Measurements from ENCODE around the gene TRAF7.

The TRAF7 gene

DNA sequence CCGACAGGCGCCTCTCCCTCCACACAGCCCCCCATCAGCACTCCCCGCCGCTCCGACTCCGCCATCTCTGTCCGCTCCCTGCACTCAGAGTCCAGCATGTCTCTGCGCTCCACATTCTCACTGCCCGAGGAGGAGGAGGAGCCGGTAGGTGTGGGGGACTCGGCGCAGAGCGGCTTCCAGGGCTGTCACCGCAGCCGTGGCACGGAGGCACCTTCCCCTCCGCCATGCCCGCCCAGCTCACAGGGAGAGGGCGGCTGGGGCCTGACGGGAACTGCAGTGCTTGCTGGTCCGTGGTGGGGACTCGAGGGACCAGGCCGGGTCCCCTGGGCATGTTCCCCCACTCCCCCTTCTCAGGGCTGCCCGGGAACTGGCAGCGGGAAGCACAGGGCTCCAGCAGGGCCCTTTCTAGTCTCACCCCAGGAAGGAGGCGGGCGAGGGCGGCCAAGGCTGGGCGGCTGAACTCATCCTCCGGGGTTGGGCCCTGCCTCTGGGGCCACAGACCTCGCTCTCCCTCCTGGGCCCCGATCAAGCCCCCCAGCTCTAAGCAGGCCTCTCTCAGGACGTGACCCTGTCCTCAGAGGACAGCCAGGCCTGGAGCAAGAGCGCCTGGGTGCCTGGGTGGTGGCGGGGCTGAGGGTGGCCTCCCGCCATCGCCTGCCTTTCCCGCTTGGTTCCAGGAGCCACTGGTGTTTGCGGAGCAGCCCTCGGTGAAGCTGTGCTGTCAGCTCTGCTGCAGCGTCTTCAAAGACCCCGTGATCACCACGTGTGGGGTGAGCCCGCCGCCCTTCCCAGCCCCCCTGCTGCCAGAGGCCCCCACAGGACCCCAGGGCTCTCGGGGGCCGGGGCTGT, 15.2 kb downstream of the TRAF7 start:
- H3K4me3 ChIP-seq (ENCODE audit: low read length), result no peak overlapping the region
- no peak for DNase-seq
- H3K9me3 ChIP-seq (replicated peaks; ENCODE audit: insufficient read depth, low read length), result no peaks in the 10 kb centered on the region
- H3K27me3 ChIP-seq (replicated peaks; ENCODE audit: insufficient read depth, low read length), result no peaks in the 10 kb centered on the region
- H3K4me2 ChIP-seq (ENCODE audit: low read depth, low read length), result no peak overlapping the region
- H3K9ac ChIP-seq (ENCODE audit: low read length), result no peak overlapping the region
- H3K4me1 ChIP-seq (ENCODE audit: low read length), result no peaks in the 10 kb centered on the region
- TF ChIP-seq EZH2 (optimal IDR thresholded peaks at IDR 0.05; ENCODE audit: low read depth, low read length) (no peak), EZH2phosphoT487 (IDR thresholded peaks at IDR 0.05; ENCODE audit: low read length) (no peak)
- TF ChIP-seq, protein P1, sequence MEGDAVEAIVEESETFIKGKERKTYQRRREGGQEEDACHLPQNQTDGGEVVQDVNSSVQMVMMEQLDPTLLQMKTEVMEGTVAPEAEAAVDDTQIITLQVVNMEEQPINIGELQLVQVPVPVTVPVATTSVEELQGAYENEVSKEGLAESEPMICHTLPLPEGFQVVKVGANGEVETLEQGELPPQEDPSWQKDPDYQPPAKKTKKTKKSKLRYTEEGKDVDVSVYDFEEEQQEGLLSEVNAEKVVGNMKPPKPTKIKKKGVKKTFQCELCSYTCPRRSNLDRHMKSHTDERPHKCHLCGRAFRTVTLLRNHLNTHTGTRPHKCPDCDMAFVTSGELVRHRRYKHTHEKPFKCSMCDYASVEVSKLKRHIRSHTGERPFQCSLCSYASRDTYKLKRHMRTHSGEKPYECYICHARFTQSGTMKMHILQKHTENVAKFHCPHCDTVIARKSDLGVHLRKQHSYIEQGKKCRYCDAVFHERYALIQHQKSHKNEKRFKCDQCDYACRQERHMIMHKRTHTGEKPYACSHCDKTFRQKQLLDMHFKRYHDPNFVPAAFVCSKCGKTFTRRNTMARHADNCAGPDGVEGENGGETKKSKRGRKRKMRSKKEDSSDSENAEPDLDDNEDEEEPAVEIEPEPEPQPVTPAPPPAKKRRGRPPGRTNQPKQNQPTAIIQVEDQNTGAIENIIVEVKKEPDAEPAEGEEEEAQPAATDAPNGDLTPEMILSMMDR (IDR thresholded peaks at IDR 0.05; ENCODE audit: low read length), result no peak
- H3F3A ChIP-seq (ENCODE audit: insufficient read depth, low read length), result no peaks in the 10 kb centered on the region
- no peaks in the 10 kb centered on the region for H3K79me2 ChIP-seq (ENCODE audit: low read length)
- H3K9me2 ChIP-seq (replicated peaks; ENCODE audit: insufficient read depth, low read length), result no peaks in the 10 kb centered on the region
- H3K36me3 ChIP-seq (replicated peaks; ENCODE audit: insufficient read depth, low read length), result no peaks in the 10 kb centered on the region
- H3K27ac ChIP-seq (ENCODE audit: low read length), result no peak overlapping the region
- no peak overlapping the region for H2AFZ ChIP-seq (ENCODE audit: low read length)
- no peaks in the 10 kb centered on the region for H4K20me1 ChIP-seq (ENCODE audit: insufficient read depth, low read length)

DNA sequence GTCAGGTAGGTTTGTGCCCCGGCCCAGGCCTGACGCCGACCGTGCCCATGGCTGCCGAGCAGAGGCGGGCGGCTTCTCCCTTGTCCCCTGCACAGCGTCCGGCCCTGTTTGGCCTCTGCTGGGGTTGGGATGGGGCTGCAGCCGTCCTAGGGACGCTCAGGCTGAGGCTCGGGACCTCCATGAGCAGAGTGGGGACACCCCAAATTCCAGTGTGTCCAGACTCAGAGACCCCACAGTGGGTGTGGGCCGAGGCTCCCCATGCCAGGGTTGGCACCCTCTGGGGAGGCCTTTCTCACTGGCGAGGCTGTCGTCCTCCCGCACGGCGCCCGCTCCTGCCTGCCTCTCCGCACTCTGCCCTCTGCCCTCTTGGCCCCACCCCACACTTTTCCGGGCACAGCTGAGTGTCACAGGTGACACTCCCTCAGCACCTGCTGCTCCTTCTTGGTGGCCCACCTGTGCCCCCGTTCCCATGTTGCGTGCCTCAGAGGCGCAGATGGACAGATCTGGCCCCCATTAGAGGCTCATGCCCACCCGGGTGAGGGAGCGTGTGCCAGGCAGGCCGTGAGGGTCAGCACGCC, 16.1 kb downstream of the TRAF7 start:
- Histone ChIP-seq H4K20me1 (ENCODE audit: insufficient read depth, low read length) (no peaks in the 10 kb centered on the region), H2AFZ (ENCODE audit: low read length) (no peak overlapping the region), H3K4me1 (ENCODE audit: low read length) (no peaks in the 10 kb centered on the region), H3K27me3 (replicated peaks; ENCODE audit: insufficient read depth, low read length) (no peaks in the 10 kb centered on the region), H3K36me3 (replicated peaks; ENCODE audit: insufficient read depth, low read length) (no peaks in the 10 kb centered on the region), H3K4me3 (ENCODE audit: low read length) (no peak overlapping the region), H3F3A (ENCODE audit: insufficient read depth, low read length) (no peaks in the 10 kb centered on the region), H3K79me2 (ENCODE audit: low read length) (no peaks in the 10 kb centered on the region), H3K9me3 (replicated peaks; ENCODE audit: insufficient read depth, low read length) (no peaks in the 10 kb centered on the region), H3K4me2 (ENCODE audit: low read depth, low read length) (no peak overlapping the region), H3K9me2 (replicated peaks; ENCODE audit: insufficient read depth, low read length) (no peaks in the 10 kb centered on the region), H3K9ac (ENCODE audit: low read length) (no peak overlapping the region), H3K27ac (ENCODE audit: low read length) (no peak overlapping the region)
- TF ChIP-seq EZH2 (optimal IDR thresholded peaks at IDR 0.05; ENCODE audit: low read depth, low read length) (no peak), EZH2phosphoT487 (IDR thresholded peaks at IDR 0.05; ENCODE audit: low read length) (no peak)
- TF ChIP-seq, protein P1 (IDR thresholded peaks at IDR 0.05; ENCODE audit: low read length), result no peak
- no peak for DNase-seq

DNA sequence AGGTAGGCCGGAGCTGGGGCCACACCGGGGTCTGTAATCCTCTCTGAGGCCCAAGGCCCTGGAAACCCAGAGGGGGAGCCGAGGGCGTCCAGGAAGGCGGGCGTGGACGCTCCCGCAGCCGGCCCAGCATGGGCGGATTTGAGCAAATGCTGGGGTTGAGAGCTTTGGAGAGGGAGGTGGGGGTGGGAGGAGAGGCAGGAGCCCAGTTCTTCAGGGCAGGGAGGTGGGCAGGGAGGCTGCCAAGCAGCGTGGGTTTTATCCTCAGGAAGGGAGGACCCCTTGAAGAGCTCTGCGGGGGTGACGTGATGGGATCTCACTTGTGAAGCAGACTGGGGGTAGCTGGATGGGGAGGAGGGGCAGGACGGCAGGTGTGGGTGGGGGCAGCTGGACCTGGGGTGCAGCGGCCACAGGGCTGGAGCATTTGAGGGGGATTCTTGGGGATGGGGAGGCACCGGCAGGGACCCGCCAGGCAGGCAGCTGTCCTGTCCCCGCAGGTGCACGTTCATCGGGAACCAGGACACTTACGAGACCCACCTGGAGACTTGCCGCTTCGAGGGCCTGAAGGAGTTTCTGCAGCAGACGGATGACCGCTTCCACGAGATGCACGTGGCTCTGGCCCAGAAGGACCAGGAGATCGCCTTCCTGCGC, 17.2 kb downstream of the TRAF7 start:
- H3K4me2 ChIP-seq (ENCODE audit: low read depth, low read length), result no peak overlapping the region
- H4K20me1 ChIP-seq (ENCODE audit: insufficient read depth, low read length), result no peaks in the 10 kb centered on the region
- H3K4me1 ChIP-seq (ENCODE audit: low read length), result no peaks in the 10 kb centered on the region
- no peaks in the 10 kb centered on the region for H3K9me3 ChIP-seq (replicated peaks; ENCODE audit: insufficient read depth, low read length)
- no peak overlapping the region for H3K27ac ChIP-seq (ENCODE audit: low read length)
- H3K4me3 ChIP-seq (ENCODE audit: low read length), result no peak overlapping the region
- H3K36me3 ChIP-seq (replicated peaks; ENCODE audit: insufficient read depth, low read length), result no peaks in the 10 kb centered on the region
- H3K9me2 ChIP-seq (replicated peaks; ENCODE audit: insufficient read depth, low read length), result no peaks in the 10 kb centered on the region
- no peak for DNase-seq
- TF ChIP-seq EZH2phosphoT487 (IDR thresholded peaks at IDR 0.05; ENCODE audit: low read length), result no peak
- no peak overlapping the region for H3K9ac ChIP-seq (ENCODE audit: low read length)
- no peaks in the 10 kb centered on the region for H3K79me2 ChIP-seq (ENCODE audit: low read length)
- H2AFZ ChIP-seq (ENCODE audit: low read length), result no peak overlapping the region
- no peaks in the 10 kb centered on the region for H3K27me3 ChIP-seq (replicated peaks; ENCODE audit: insufficient read depth, low read length)
- no peaks in the 10 kb centered on the region for H3F3A ChIP-seq (ENCODE audit: insufficient read depth, low read length)

All from MM.1S (cell line).